ENCODE measurements around the gene ERICH3.

ERICH3 gene

DNA sequence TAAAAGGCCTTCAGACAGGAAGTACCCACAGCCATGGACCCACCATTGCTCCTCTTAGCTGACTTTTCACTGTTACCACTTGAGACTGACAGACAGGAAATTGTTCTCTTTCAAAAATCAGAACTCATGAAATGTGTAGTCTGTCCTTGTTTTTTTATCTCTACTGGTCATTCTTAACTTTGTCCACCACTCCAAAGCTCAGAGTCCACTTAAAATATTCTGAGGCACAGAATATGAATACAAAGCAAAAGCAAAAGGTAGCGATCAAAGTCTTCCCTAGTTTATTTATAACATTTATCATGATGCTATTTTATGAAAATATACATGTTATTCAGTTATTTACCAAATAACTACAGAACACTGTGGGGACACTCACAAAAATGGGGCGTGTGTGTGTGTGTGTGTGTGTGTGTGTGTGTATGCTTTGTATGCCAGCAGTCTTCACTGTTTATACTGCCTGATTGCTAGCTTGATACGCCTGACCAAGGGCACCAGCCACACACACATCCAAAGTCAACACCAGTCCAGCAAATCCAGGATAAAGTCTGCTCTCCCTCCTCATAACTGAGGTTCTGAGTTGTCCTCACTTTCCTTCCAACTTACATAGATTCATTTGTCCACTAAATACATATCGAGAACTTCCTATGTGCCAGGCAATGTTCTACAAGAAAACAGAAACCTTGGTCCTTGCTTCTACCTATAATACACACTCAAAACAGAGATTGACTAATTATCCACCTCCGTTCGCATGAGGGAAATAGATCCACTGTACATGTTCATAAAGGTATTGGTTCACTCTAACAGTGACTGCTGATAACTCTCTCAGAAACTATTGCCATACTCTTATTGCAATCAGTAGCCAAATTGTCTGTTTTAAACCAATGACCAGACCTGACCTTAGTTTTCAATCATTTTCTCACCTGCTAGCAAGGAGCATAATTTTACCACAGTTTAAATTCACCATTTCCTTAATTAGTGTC, 79.4 kb downstream of the ERICH3 start:
- no peak for DNase-seq
- in situ Hi-C loops (cut with MboI; ENCODE audit: low pct_unique_long_range_greater_than_20kb, low sequenced_read_pairs): no loop called here

- no peak for DNase-seq
- in situ Hi-C loops (cut with MboI; ENCODE audit: low pct_unique_long_range_greater_than_20kb, low sequenced_read_pairs): no loop called here
Measured at GRCh38 chr1:74592580-74593355, 80.8 kb downstream of the ERICH3 start.

GRCh38 chr1:74591949-74592348, 81.6 kb downstream of the ERICH3 start:
- in situ Hi-C loops (cut with MboI; ENCODE audit: low pct_unique_long_range_greater_than_20kb, low sequenced_read_pairs): no loop called here
- DNase-seq: no peak

- in situ Hi-C loops (cut with MboI; ENCODE audit: low pct_unique_long_range_greater_than_20kb, low sequenced_read_pairs): no loop called here
- DNase-seq: no peak
Measured at GRCh38 chr1:74590288-74590687, 83.3 kb downstream of the ERICH3 start.

GRCh38 chr1:74587888-74588287, 85.7 kb downstream of the ERICH3 start:
- DNase-seq: no peak
- in situ Hi-C loops (cut with MboI; ENCODE audit: low pct_unique_long_range_greater_than_20kb, low sequenced_read_pairs): no loop called here

DNA sequence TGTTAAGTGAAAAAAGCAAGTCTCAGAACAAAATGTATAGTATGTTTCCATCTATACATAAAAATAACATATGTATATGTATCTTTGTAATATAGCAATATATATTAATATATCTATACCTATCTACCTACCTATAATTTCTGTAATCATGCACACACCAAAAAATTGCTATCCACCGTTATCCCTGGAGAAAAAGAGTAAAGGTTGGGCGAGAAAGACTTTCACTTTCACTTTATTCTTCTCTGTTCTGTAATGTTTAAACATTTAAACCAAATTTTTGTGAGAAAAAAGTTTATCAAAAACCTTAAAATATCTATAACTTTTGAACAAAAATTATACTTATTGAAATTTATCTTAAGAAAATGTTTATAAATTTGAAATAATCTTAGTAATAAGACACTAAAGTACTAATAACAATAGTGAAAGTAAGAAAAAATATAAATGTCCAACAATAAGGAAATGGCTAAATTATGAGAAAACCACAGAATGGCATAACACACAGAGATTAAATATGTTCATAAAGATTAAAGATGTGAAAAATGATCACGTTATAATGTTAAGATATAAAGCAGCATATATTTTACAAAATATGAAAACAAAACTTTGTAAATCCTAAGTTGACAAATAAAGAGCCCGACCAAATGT, 87.2 kb downstream of the ERICH3 start:
- DNase-seq: no peak

DNA sequence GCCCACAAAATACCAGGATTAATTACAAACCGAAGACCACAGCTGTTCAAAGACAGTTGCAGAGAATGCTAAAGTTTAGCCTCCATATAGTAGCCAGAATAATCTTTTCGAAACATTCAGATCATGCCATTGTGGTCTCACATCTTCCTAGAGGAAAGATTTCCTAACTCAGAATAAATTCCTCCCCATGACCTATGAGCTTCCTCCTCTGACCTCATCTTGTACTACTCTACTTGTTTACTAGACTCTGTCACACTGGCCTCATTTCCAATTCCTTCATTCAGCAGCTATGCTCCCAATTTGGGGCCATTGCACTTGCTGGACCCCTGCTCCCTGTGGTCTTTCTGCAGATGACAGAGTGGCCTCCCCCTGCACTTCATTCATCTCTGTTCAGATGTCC, 89.4 kb downstream of the ERICH3 start:
- DNase-seq: no peak
- in situ Hi-C loops (cut with MboI; ENCODE audit: low pct_unique_long_range_greater_than_20kb, low sequenced_read_pairs): no loop called here

More for the DNA sequence above, 87.2 kb downstream of the ERICH3 start:
- in situ Hi-C loops (cut with MboI; ENCODE audit: low pct_unique_long_range_greater_than_20kb, low sequenced_read_pairs): no loop called here

- in situ Hi-C loops (cut with MboI; ENCODE audit: low pct_unique_long_range_greater_than_20kb, low sequenced_read_pairs): no loop called here
- DNase-seq: no peak
Measured at GRCh38 chr1:74583397-74583796, 90.2 kb downstream of the ERICH3 start.

- no peak for DNase-seq
- in situ Hi-C loops (cut with MboI; ENCODE audit: low pct_unique_long_range_greater_than_20kb, low sequenced_read_pairs): no loop called here
Measured at GRCh38 chr1:74579425-74579824, 94.2 kb downstream of the ERICH3 start.

DNA sequence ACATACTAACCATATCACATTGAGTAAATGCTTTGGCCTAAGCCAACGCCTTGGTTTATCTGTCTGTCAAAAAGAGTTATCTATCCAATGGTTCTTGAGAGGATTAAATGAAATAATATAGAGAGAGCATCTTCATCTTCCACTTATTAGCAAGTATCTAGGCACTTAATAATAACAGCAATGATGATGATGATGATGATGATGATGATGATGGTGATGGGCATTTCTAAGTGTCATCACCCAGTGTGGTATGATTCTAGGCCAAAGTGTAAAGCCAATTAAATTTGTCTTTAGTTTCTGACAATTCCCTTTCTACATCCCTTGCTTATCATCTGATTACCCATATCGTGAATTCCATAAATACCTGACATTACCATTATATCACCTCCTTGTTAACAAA, 95.5 kb downstream of the ERICH3 start:
- no peak for DNase-seq
- in situ Hi-C loops (cut with MboI; ENCODE audit: low pct_unique_long_range_greater_than_20kb, low sequenced_read_pairs): no loop called here

DNA sequence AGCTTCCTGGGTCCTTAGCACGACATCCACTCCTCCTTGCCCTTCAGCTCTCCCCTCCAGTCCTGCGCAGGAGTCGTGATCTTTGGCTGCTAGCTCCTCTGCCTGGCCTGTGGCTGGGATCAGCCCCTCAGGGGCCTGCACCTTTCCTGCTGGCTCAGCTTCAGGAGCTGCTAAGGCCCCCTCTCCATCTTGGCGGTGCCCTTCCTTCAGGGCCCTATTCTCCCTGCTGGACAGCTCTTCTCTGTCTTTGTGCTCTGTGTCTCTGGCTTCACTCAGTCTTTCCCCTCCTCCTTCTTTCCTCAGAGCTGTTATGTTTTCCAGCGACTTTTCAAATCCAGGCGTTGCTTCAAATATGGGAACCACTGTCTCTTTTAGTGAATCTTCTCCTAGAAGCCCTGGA, 101.7 kb downstream of the ERICH3 start:
- in situ Hi-C loops (cut with MboI; ENCODE audit: low pct_unique_long_range_greater_than_20kb, low sequenced_read_pairs): no loop called here
- DNase-seq: no peak

- in situ Hi-C loops (cut with MboI; ENCODE audit: low pct_unique_long_range_greater_than_20kb, low sequenced_read_pairs): no loop called here
- no peak for DNase-seq
Measured at GRCh38 chr1:74571493-74571800, 102.1 kb downstream of the ERICH3 start.

DNA sequence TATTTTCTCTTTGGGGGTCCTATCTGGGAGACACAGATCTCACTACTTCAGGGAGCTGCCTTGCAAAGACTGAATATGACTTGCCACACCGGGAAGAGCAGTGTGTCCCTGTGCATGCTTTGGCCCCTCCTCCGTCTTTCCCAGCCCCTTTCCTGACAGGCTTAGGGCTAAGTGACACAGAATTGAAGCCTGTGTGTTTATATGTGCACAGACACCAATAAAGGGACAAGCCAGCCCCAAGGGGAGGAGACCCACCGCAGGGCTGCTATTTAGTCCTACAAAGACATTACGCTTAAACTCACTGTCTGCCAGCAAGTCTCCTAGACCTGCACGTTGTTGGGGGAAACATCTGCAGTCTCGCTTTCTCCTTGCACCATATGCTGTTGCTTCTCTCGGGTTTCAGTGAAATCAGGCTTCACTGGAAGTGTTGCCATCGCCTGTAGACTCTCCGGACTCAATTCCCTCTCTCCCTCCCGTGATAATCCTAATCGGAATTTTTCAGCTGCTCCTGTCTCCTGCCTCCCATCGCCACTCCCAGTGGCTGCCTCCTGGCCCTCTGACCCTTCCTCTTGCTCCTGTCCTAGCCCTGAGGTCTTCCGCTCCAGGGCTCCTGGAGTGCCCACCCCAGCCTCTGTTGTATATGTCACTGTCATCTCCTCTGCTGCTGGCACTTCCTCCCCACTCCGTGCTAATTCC, 102.6 kb downstream of the ERICH3 start:
- in situ Hi-C loops (cut with MboI; ENCODE audit: low pct_unique_long_range_greater_than_20kb, low sequenced_read_pairs): no loop called here
- DNase-seq: no peak

DNA sequence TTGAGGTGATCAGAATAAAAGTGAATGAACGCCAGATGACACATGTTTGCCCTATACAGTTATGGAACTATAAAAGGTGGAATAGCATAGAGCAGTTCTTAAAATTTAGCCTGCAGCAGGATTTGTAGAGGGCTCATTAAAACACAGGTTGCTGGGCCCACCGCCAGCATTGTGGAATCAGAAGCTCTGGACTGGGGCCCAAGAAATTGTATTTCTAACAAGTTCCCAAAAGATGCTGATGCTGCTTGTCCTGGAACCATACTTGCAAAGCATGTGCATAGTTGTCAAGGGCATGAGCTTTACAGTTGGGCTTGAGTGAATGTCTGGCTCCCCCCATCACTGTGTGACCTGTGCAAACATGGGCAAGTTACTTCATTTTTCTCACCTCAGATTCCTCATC, 123.7 kb downstream of the ERICH3 start:
- in situ Hi-C loops (cut with MboI; ENCODE audit: low pct_unique_long_range_greater_than_20kb, low sequenced_read_pairs): no loop called here
- no peak for DNase-seq

GRCh38 chr1:74548961-74549750, 124.4 kb downstream of the ERICH3 start:
- no peak for DNase-seq
- in situ Hi-C loops (cut with MboI; ENCODE audit: low pct_unique_long_range_greater_than_20kb, low sequenced_read_pairs): no loop called here

DNA sequence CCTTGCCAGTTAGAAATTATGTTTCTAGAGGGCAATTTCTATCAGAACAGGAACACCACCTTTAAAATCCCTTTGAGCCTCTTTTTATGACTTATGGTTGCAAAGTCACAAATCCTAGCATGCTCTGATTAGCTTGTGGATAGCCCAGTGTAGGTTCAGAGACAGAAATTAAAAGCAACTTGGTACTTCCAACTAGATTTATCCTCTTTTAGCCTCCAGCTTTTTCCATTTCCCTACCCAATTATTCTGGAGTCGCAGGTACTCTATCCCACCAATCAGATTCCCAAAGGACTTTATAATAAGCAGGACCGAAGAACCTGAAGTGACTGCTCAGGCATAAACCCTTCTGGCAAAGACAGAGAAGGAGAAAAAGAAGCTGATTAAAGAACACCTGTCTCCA, 127.8 kb downstream of the ERICH3 start:
- no peak for DNase-seq
- in situ Hi-C loops (cut with MboI; ENCODE audit: low pct_unique_long_range_greater_than_20kb, low sequenced_read_pairs): no loop called here

DNA sequence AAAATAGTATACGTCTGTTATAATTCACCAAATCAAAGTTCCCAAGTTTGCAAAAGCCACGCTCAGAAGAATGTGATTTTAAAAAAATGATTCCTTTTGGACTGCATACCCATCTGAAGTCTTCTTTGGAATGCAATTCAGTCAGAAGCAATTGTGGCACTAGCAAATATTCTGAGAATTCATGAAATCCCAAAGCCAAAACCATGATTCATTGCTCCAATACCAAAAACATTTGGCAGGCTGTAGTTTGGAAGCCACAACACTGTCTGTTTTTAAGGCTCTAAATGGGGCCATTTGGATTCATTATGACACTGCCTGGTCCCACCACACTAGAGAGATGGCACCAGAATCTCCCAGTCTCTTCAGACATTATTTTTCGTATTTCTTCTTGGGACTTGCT, 139.4 kb downstream of the ERICH3 start:
- in situ Hi-C loops (cut with MboI; ENCODE audit: low pct_unique_long_range_greater_than_20kb, low sequenced_read_pairs): no loop called here
- no peak for DNase-seq

DNA sequence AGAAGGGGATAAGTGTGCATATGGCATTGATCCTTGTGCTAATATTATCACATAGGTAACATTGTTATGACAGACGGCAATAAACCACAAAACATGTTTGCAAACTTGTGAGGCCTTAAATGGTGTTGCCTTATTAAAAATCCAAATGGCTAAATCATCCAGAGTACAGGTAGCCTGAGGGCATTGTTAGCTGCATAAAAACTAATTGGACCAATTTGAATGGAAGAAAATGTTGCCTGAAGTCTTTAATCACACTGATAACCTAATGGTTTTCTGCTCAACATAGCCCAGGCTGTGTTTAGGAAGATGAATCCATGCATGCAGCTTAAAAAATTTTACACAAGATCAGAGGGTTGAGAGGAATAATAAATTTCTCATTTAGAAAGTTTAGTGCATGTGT, 141.8 kb downstream of the ERICH3 start:
- in situ Hi-C loops (cut with MboI; ENCODE audit: low pct_unique_long_range_greater_than_20kb, low sequenced_read_pairs): no loop called here
- DNase-seq: no peak

DNA sequence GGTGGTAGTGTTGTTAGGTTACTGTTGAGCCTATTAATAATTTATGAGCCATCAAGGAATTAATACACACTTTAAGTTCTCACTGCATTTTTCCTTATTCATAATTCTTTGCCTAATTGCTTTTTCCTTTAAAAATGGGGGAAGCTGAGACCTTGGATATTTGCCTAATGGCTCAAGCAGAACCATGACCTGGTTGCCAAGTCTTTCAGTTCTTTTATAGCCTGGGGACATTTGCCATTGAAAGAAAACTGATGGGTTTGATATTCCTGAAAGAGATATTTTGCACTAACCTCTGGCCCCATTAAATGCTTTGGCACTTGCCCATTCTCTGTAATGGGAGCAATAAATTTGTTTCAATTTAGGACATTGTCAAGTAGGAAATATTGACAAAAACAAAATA, 142.7 kb downstream of the ERICH3 start:
- no peak for DNase-seq
- in situ Hi-C loops (cut with MboI; ENCODE audit: low pct_unique_long_range_greater_than_20kb, low sequenced_read_pairs): no loop called here

All from KBM-7 (cell line).